NOMO-1 treated with dmso at 0.1 percent for 144 hours (cell line): ENCODE data around the gene TESK1.
"Not testable (repeated sequence)": the region's sequence is repeated elsewhere in the genome, so short reads cannot be mapped to it uniquely, and the experiment has no call there.

Source experiments
- DNase-seq: peaks from one replicate; lab custom pipeline; 2025; ENCODE audit not compliant: unreplicated experiment; lab: John Stamatoyannopoulos, UW

TESK1 gene

GRCh38 chr9:35579130-35579529, 25.9 kb upstream of the TESK1 start:
- no peak for DNase-seq

DNA sequence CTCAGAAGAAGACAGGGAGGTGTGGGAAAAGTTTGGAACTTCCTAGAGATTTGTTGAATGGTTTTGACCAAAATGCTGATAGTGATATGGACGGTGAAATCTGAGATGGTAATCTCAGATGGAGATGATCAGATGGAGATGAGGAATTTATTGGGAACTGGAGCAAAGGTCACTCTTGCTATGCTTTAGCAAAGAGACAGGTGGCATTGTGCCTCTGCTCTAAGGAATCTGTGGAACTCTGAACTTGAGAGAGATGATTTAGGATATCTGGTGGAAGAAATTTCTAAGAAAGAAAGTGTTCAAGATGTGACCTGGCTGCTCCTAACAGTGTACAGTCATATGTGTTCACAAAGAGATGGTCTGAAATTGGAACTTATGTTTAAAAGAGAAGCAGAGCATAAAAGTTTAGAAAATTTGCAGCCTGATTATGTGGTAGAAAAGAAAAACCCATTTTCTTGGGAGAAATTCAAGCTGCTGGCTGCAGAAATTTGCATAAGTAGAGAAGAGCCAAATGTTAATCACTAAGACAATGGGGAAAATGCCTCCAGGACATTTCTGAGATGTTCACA, 25.3 kb upstream of the TESK1 start:
- DNase-seq: not testable (repeated sequence)

DNA sequence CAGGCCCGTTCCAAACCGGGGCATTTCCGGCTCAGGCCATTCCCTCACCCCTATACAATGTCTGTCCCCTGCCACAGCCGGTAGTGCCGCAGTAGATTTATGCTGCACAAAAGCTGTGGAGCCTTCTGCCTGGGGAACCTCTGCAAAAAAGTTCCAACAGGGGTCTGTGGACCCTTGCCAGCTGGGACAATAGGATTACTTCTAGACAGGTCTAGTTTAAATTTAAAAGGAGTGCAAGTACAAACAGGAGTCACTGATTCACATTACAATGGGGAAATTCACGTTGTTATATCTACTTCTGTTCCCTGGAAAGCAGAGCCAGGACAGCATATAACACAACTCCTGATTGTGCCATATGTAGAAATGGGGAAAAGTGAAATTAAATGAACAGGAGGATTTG, 21.5 kb upstream of the TESK1 start:
- not testable (repeated sequence) for DNase-seq

GRCh38 chr9:35584681-35585080, 20.4 kb upstream of the TESK1 start:
- not testable (repeated sequence) for DNase-seq

GRCh38 chr9:35588506-35588905, 16.6 kb upstream of the TESK1 start:
- DNase-seq: not testable (repeated sequence)

DNA sequence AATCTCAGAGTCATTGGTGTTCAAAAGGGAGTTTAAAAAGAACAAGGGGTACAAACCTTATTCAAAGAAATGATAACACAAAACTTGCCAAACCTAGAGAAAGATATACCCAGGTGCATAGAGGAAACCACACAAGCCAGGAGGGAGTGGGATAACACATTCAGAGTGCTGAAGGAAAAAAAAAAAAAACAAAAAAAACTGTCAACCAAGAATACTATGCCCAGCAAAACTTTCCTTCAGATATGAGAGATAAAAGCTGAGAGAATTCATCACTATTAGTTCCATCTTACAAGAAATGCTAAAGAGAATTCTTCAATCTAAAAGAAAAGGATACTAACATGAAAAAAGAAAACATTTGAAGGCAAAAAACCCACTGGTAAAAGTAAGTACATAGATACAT, 11.5 kb upstream of the TESK1 start:
- DNase-seq: no peak

DNA sequence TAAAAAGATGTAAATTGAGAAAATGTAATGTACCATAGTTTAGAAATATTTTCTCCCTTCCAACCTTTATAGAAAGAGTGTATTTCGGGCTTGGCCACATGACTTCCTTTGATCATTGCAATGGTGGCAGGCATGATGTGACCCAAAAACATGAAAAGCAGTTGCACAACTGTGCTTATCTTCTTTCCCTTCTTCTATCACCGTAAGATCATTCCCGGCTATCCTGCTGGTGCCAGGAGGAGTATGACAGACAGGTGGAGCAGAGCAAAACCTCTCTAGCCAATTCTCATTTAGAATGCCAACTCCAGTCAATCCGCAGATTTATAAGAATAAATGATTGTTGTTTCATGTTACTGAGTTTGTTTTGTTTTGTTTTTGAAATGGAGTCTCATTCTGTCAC, 10.6 kb upstream of the TESK1 start:
- no peak for DNase-seq

GRCh38 chr9:35596907-35597306, 8.2 kb upstream of the TESK1 start:
- not testable (repeated sequence) for DNase-seq

- no peak for DNase-seq
These were observed 6.0 kb upstream of the TESK1 start for GRCh38 chr9:35598866-35599590.

- no peak for DNase-seq
These were observed 5.1 kb upstream of the TESK1 start for GRCh38 chr9:35599763-35600604.

DNA sequence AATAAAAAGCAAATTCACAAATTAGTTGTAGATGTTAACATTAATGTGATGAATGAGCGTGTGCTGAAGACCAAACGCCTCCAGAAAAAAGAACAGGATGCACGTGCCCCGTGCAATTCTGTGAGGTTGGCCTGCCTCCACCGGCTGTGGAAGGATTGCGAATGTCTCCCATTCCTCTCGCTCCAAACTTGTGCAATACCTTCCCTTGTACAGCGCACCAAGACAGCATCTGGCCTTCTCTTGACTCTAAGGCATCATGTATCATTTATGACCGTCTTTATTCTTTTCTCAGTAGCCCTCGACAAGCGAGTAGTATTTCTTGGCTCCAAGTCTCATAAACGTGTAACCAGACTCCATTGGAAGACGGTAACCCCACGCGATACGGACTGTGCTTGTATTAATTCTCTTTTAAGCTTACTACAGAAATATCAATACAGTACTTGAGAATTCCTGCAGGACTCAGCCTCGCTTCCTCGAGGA, 1.5 kb upstream of the TESK1 start:
- DNase-seq: peak; percentile 51

GRCh38 chr9:35603986-35604577, 980 bp upstream of the TESK1 start:
- peak; percentile 100 for DNase-seq

GRCh38 chr9:35605351-35606137, 482 bp downstream of the TESK1 start:
- DNase-seq: no peak

DNA sequence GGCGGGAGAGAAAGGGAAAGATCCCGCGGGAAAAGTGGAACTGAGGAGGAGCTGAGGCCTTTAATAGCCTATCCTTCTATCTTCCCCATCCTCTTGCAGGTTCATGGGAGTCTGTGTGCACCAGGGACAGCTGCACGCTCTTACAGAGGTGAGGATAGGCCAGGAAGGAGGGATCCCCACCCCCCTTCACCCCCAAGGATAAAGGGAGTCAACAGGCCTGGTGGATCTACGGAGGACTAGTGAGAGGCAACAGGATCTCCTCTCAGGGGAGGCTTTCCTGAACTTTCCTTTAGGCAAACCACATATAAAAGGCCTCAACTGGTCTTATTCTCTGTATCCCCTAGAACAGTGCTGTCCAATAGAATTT, 1.1 kb downstream of the TESK1 start:
- no peak for DNase-seq

GRCh38 chr9:35606726-35607125, 1.7 kb downstream of the TESK1 start:
- DNase-seq: no peak

GRCh38 chr9:35608221-35608620, 3.2 kb downstream of the TESK1 start:
- no peak for DNase-seq

GRCh38 chr9:35609001-35609819, 4.1 kb downstream of the TESK1 start:
- DNase-seq: no peak

- DNase-seq: no peak
These were observed 4.7 kb downstream of the TESK1 start for GRCh38 chr9:35609820-35610163.

- peak; percentile 19 for DNase-seq
These were observed 6.3 kb downstream of the TESK1 start for GRCh38 chr9:35611230-35611797.

DNA sequence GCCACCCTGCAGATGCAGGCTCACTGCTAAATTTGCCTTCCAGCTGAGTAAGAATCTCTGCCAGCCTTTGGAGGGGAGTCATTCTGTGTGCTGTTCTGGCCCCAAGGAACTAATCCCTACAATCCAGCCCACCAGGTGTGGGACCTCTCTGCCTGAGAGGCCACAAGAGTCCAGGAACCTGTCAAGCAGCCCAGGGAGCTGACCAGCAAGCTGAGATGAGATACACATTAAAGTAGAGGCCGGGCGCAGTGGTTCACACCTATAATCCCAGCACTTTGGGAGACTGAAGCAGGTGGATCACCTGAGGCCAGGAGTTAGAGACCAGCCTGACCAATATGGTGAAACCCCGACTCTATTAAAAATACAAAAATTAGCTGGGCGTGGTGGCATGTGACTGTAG, 7.0 kb downstream of the TESK1 start:
- not testable (repeated sequence) for DNase-seq
